Measurements from ENCODE around the gene RGS6. TPM values are rescaled to one million over a fixed set of nuclear protein-coding genes. Genes with fewer than 3 reads are reported as not detected.

RGS6 gene
- total and polyA plus RNA-seq, 2 of the 4 experiments (the other 2 are of a cell fraction): not detected

DNA sequence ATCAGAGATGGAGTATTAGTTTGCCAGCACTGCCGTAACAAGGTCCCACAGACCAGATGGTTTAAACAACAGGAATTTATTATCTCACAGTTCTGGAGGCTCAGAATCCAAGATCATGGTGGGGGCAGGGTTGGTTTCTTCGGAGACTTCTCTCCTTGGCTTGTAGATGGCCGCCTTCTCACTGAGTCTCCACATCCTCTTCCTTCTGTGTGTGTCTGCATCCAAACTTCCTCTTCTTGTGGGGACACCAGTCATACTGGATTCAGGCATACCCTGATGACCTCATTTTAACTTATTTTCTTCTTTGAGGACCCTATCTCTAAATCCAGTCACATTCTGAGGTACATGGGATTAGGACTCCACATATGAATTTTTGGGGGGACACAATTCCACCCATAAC is 455.5 kb downstream of the RGS6 start:
- Histone ChIP-seq H2BK15ac (ENCODE audit: low read depth, low read length) (no peak overlapping the region), H4K20me1 (ENCODE audit: insufficient read depth, low read length) (no peaks in the 10 kb centered on the region), H3K4me3 (ENCODE audit: insufficient read depth, low read depth, low read length) (no peak overlapping the region), H2AK5ac (ENCODE audit: low read depth, low read length) (no peak overlapping the region), H2BK5ac (ENCODE audit: low read depth, low read length, poor library complexity, severe bottlenecking) (no peak overlapping the region), H2BK120ac (ENCODE audit: low read depth, low read length) (no peak overlapping the region), H3K27me3 (ENCODE audit: control insufficient read depth, insufficient read depth, low read length) (peaks cover 2% of the 10 kb centered on the region; the same call in 1 of the 2 replicates), H3K4me1 (ENCODE audit: control insufficient read depth, insufficient read depth, low read length) (no peaks in the 10 kb centered on the region), H3K79me1 (ENCODE audit: low read depth in 1 of 2, low read length in 2 of 2) (no peaks in the 10 kb centered on the region), H3K23ac (ENCODE audit: low read depth, low read length) (no peak overlapping the region), H3K9me1 (ENCODE audit: insufficient read depth, low read length) (no peaks in the 10 kb centered on the region), H3K27ac (ENCODE audit: insufficient read depth, low read length) (no peak overlapping the region), H4K8ac (ENCODE audit: low read depth in 2 of 2, low read length in 2 of 2) (no peak overlapping the region), H3K4me2 (ENCODE audit: low read depth, low read length) (no peak overlapping the region), H4K91ac (ENCODE audit: insufficient read depth, low read depth, low read length) (no peak overlapping the region), H3K9me3 (ENCODE audit: control insufficient read depth, insufficient read depth, low read length) (no peaks in the 10 kb centered on the region), H3K56ac (ENCODE audit: extremely low read depth, insufficient read depth, low read length) (no peak overlapping the region), H2AK9ac (replicated peaks; ENCODE audit: low read depth, low read length, poor library complexity) (no peak overlapping the region), H3K36me3 (ENCODE audit: control insufficient read depth, insufficient read depth, low read length) (no peaks in the 10 kb centered on the region), H3K14ac (replicated peaks; ENCODE audit: low read depth, low read length) (no peak overlapping the region), H3K18ac (ENCODE audit: low read depth, low read length) (no peak overlapping the region), H4K5ac (ENCODE audit: low read depth, low read length) (no peak overlapping the region), H2BK20ac (ENCODE audit: low read depth, low read length) (no peak overlapping the region), H2AFZ (replicated peaks; ENCODE audit: low read length, poor library complexity) (no peak overlapping the region), H3K4ac (ENCODE audit: low read depth, low read length) (no peak overlapping the region), H3K9ac (ENCODE audit: low read depth, low read length) (no peak overlapping the region)
- no CpG with 5 or more reads among the region's 3 CpGs for WGBS, 2 experiments (ENCODE audit: extremely low coverage in 2 of 2, insufficient read length in 1 of 2)
- dilution Hi-C loops (cut with HindIII; ENCODE audit: low sequenced_read_pairs, unreplicated experiment) (no loop called here), intact Hi-C loops (cut with micrococcal nuclease) (no loop called here), in situ Hi-C loops (cut with MboI; ENCODE audit: low sequenced_read_pairs) (no loop called here)
- BruUV-seq (replicated peaks): no TSS peak
- TF ChIP-seq RCOR1 (IDR thresholded peaks at IDR 0.05; ENCODE audit: insufficient replicate concordance, low read length) (no peak), NFE2L2 (IDR thresholded peaks at IDR 0.05; ENCODE audit: low read depth, low read length) (no peak), MAZ (IDR thresholded peaks at IDR 0.05; ENCODE audit: borderline replicate concordance, low read depth, low read length) (no peak), USF2 (IDR thresholded peaks at IDR 0.05; ENCODE audit: low read depth, low read length) (no peak)
- TF ChIP-seq, protein P1, sequence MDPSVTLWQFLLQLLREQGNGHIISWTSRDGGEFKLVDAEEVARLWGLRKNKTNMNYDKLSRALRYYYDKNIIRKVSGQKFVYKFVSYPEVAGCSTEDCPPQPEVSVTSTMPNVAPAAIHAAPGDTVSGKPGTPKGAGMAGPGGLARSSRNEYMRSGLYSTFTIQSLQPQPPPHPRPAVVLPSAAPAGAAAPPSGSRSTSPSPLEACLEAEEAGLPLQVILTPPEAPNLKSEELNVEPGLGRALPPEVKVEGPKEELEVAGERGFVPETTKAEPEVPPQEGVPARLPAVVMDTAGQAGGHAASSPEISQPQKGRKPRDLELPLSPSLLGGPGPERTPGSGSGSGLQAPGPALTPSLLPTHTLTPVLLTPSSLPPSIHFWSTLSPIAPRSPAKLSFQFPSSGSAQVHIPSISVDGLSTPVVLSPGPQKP (IDR thresholded peaks at IDR 0.05; ENCODE audit: borderline replicate concordance, low read depth, low read length): no peak
- ATAC-seq (ENCODE audit: low read depth) (no peak), DNase-seq (no peak)
- ChIA-PET CTCF (no interaction called here), POLR2A (ENCODE audit: unreplicated experiment) (no interaction called here)
